Lower lobe of right lung (tissue), 2 donors: Measurements from ENCODE around the gene TARBP2. TPM values are rescaled to one million over a fixed set of nuclear protein-coding genes. Genes with fewer than 3 reads are reported as not detected.
A peak's percentile ranks its signal among the peaks of the same experiment; 100 is the strongest.
"Not testable (repeated sequence)": the region's sequence is repeated elsewhere in the genome, so short reads cannot be mapped to it uniquely, and the experiment has no call there.

ENCODE experiments used
- ATAC-seq, 2 donors: fragments of 200-7000 bp; cut with Tn5 transposase; one replicate each; pipeline ENCODE4 v1.9.1; 2020 to 2022; ENCODE audit warnings: mild to moderate bottlenecking in 2 of 2, moderate library complexity in 2 of 2
- DNase-seq: peaks from one replicate; pipeline ENCODE4 v3.0.0-alpha.2; 2020
- H3K27ac ChIP-seq: fragments of 200-600 bp; one replicate; pipeline ENCODE4 v1.8.0; 2022
- H3K27me3 ChIP-seq: fragments of 200-600 bp; one replicate; pipeline ENCODE4 v1.8.0; 2022; ENCODE audit warnings: low read depth
- H3K36me3 ChIP-seq: fragments of 200-600 bp; one replicate; pipeline ENCODE4 v1.8.0; 2022; ENCODE audit warnings: mild to moderate bottlenecking
- H3K4me1 ChIP-seq: fragments of 200-600 bp; one replicate; pipeline ENCODE4 v1.8.0; 2022
- H3K4me3 ChIP-seq: fragments of 200-600 bp; one replicate; pipeline ENCODE4 v1.8.0; 2022; ENCODE audit warnings: mild to moderate bottlenecking
- H3K9me3 ChIP-seq: fragments of 200-600 bp; one replicate; pipeline ENCODE4 v1.8.0; 2022
- CTCF ChIP-seq: fragments of 200-600 bp; IDR thresholded peaks from one replicate; pipeline ENCODE4 v1.8.0; 2022; ENCODE audit warnings: antibody characterized with exemption, mild to moderate bottlenecking
- intact Hi-C: fragments of 100-400 bp; cut with DNase I; formaldehyde crosslinking; loops from one replicate; pipeline ENCODE4 v1.11.0; 2022
- total RNA-seq: library from RNA; stranded (reverse); fragmentation: NEBNext Ultra II Directional; extraction: Animal tissue kit (Norgen Biotek cat#: 25700); gene quantifications from one replicate; pipeline ENCODE4 v1.2.1, GENCODE V29; 2021
- donor health status: DM: no; HTN: yes; CAD: no; lungs with severe emphysema.

TARBP2 gene
- total RNA-seq, 1 donor from 2014 or later, result 34.3 TPM

GRCh38 chr12:53538209-53538689 lies 37.2 kb downstream of the TARBP2 start:
- H3K4me1 ChIP-seq, result peaks cover 22% of the 10 kb centered on the region
- no peak for TF ChIP-seq CTCF
- peak; percentile 81 to 91 for ATAC-seq
- no peaks in the 10 kb centered on the region for H3K9me3 ChIP-seq
- H3K27me3 ChIP-seq, result no peaks in the 10 kb centered on the region
- intact Hi-C loops, result no loop called here
- no peak for DNase-seq
- H3K27ac ChIP-seq, result peak overlapping the region; percentile 67
- no peak overlapping the region for H3K4me3 ChIP-seq
- peaks cover 99% of the 10 kb centered on the region for H3K36me3 ChIP-seq

GRCh38 chr12:53539526-53539925 lies 38.4 kb downstream of the TARBP2 start:
- intact Hi-C loops, result no loop called here
- no peaks in the 10 kb centered on the region for H3K9me3 ChIP-seq
- H3K27me3 ChIP-seq, result no peaks in the 10 kb centered on the region
- no peak for TF ChIP-seq CTCF
- no peak overlapping the region for H3K4me3 ChIP-seq
- ATAC-seq, result no peak
- no peak overlapping the region for H3K27ac ChIP-seq
- peaks cover 35% of the 10 kb centered on the region for H3K4me1 ChIP-seq
- H3K36me3 ChIP-seq, result peaks cover 88% of the 10 kb centered on the region
- no peak for DNase-seq

GRCh38 chr12:53543539-53543938 lies 42.5 kb downstream of the TARBP2 start:
- H3K27ac ChIP-seq, result peak overlapping the region; percentile 59
- no peaks in the 10 kb centered on the region for H3K27me3 ChIP-seq
- no peaks in the 10 kb centered on the region for H3K9me3 ChIP-seq
- peaks cover 34% of the 10 kb centered on the region for H3K4me1 ChIP-seq
- intact Hi-C loops, result no loop called here
- peak; percentile 51 for DNase-seq
- H3K36me3 ChIP-seq, result peaks cover 67% of the 10 kb centered on the region
- peak; percentile 87 to 88 for ATAC-seq
- TF ChIP-seq CTCF, result peak; percentile 79
- no peak overlapping the region for H3K4me3 ChIP-seq

- H3K27me3 ChIP-seq, intact Hi-C loops, H3K9me3 ChIP-seq, H3K27ac ChIP-seq, DNase-seq, H3K4me3 ChIP-seq, ATAC-seq: not testable (repeated sequence)
- Histone ChIP-seq H3K36me3 (peaks cover 57% of the 10 kb centered on the region), H3K4me1 (peaks cover 22% of the 10 kb centered on the region)
Observed at GRCh38 chr12:53548354-53548753, 47.3 kb downstream of the TARBP2 start.

- H3K27me3 ChIP-seq, ATAC-seq, H3K4me3 ChIP-seq, intact Hi-C loops, H3K4me1 ChIP-seq, H3K27ac ChIP-seq, H3K9me3 ChIP-seq, DNase-seq: not testable (repeated sequence)
- peaks cover 56% of the 10 kb centered on the region for H3K36me3 ChIP-seq
Observed at GRCh38 chr12:53550131-53550530, 49.0 kb downstream of the TARBP2 start.

GRCh38 chr12:53550595-53550994 lies 49.5 kb downstream of the TARBP2 start:
- H3K4me3 ChIP-seq, result no peak overlapping the region
- no peaks in the 10 kb centered on the region for H3K27me3 ChIP-seq
- ATAC-seq (no peak), DNase-seq (no peak)
- intact Hi-C loops, result no loop called here
- TF ChIP-seq CTCF, result no peak
- H3K9me3 ChIP-seq, result no peaks in the 10 kb centered on the region
- H3K36me3 ChIP-seq, result peaks cover 52% of the 10 kb centered on the region
- H3K4me1 ChIP-seq, result no peaks in the 10 kb centered on the region
- H3K27ac ChIP-seq, result no peak overlapping the region

GRCh38 chr12:53551889-53552291 lies 50.8 kb downstream of the TARBP2 start:
- Histone ChIP-seq H3K27ac (no peak overlapping the region), H3K4me1 (no peaks in the 10 kb centered on the region), H3K27me3 (no peaks in the 10 kb centered on the region), H3K4me3 (no peak overlapping the region), H3K36me3 (peaks cover 50% of the 10 kb centered on the region), H3K9me3 (no peaks in the 10 kb centered on the region)
- DNase-seq, result no peak
- TF ChIP-seq CTCF, result no peak
- no peak for ATAC-seq
- intact Hi-C loops, result no loop called here
